Fibroblast of skin of abdomen (primary cell): ENCODE measurements around the gene ARID3B. TPM values are rescaled to one million over a fixed set of nuclear protein-coding genes. Genes with fewer than 3 reads are reported as not detected.
"Not testable (repeated sequence)": the region's sequence is repeated elsewhere in the genome, so short reads cannot be mapped to it uniquely, and the experiment has no call there.

ENCODE experiments used
- DNase-seq: peaks from one replicate; pipeline ENCODE4 v3.0.0-alpha.2; 2013
- polyA plus RNA-seq, 2 experiments: library from polyadenylated mRNA; unstranded; fragments of 120-200 nt; gene quantifications; one replicate each; pipeline ENCODE4 v1.2.1, GENCODE V29; 2013; ENCODE audit not compliant: insufficient read length in 2 of 2

The ARID3B gene
- polyA plus RNA-seq (2013, experiment 1 of 2; ENCODE audit: insufficient read length): 2.1 TPM
- 2.5 TPM for polyA plus RNA-seq (2013, experiment 2 of 2; ENCODE audit: insufficient read length)

GRCh38 chr15:74540761-74541493, at the start of gene ARID3B:
Gene ARID3B (plus strand): TSS chr15:74541220. CDS start chr15:74543937, 2,717 bp downstream.
- peak; percentile 98 for DNase-seq

GRCh38 chr15:74496648-74497047, 44.4 kb upstream of the ARID3B start:
- no peak for DNase-seq

GRCh38 chr15:74497584-74497983, 43.4 kb upstream of the ARID3B start:
- no peak for DNase-seq

- no peak for DNase-seq
Observed at GRCh38 chr15:74499366-74499765, 41.7 kb upstream of the ARID3B start.

- no peak for DNase-seq
Observed at GRCh38 chr15:74500401-74500800, 40.6 kb upstream of the ARID3B start.

GRCh38 chr15:74502301-74502700, 38.7 kb upstream of the ARID3B start:
- DNase-seq: no peak

- no peak for DNase-seq
Observed at GRCh38 chr15:74504418-74504817, 36.6 kb upstream of the ARID3B start.

- DNase-seq: no peak
Observed at GRCh38 chr15:74504836-74505235, 36.2 kb upstream of the ARID3B start.

- peak; percentile 18 for DNase-seq
Observed at GRCh38 chr15:74505837-74506514, 35.0 kb upstream of the ARID3B start.

GRCh38 chr15:74506515-74506840, 34.5 kb upstream of the ARID3B start:
- no peak for DNase-seq

GRCh38 chr15:74511583-74511982, 29.4 kb upstream of the ARID3B start:
- DNase-seq: no peak

GRCh38 chr15:74514059-74514458, 27.0 kb upstream of the ARID3B start:
- DNase-seq: not testable (repeated sequence)

GRCh38 chr15:74517096-74517495, 23.9 kb upstream of the ARID3B start:
- no peak for DNase-seq

GRCh38 chr15:74519311-74519710, 21.7 kb upstream of the ARID3B start:
- DNase-seq: no peak

GRCh38 chr15:74520407-74520806, 20.6 kb upstream of the ARID3B start:
- no peak for DNase-seq

- no peak for DNase-seq
Observed at GRCh38 chr15:74523982-74524381, 17.0 kb upstream of the ARID3B start.

- no peak for DNase-seq
Observed at GRCh38 chr15:74525309-74525708, 15.7 kb upstream of the ARID3B start.

GRCh38 chr15:74525945-74526344, 15.1 kb upstream of the ARID3B start:
- DNase-seq: peak; percentile 62

GRCh38 chr15:74528876-74529275, 12.1 kb upstream of the ARID3B start:
- no peak for DNase-seq

GRCh38 chr15:74529921-74530320, 11.1 kb upstream of the ARID3B start:
- DNase-seq: peak; percentile 60

- DNase-seq: no peak
Observed at GRCh38 chr15:74530771-74531143, 10.3 kb upstream of the ARID3B start.

- peak; percentile 95 for DNase-seq
Observed at GRCh38 chr15:74531144-74531811, 9.7 kb upstream of the ARID3B start.

GRCh38 chr15:74535388-74536084, 5.5 kb upstream of the ARID3B start:
- DNase-seq: no peak
